GOT3 (cell line): ENCODE results near the gene UBE2O.

Experiments
- DNase-seq: peaks from one replicate; lab custom pipeline; 2025; ENCODE audit warnings: mixed read lengths; lab: John Stamatoyannopoulos, UW

UBE2O gene

DNA sequence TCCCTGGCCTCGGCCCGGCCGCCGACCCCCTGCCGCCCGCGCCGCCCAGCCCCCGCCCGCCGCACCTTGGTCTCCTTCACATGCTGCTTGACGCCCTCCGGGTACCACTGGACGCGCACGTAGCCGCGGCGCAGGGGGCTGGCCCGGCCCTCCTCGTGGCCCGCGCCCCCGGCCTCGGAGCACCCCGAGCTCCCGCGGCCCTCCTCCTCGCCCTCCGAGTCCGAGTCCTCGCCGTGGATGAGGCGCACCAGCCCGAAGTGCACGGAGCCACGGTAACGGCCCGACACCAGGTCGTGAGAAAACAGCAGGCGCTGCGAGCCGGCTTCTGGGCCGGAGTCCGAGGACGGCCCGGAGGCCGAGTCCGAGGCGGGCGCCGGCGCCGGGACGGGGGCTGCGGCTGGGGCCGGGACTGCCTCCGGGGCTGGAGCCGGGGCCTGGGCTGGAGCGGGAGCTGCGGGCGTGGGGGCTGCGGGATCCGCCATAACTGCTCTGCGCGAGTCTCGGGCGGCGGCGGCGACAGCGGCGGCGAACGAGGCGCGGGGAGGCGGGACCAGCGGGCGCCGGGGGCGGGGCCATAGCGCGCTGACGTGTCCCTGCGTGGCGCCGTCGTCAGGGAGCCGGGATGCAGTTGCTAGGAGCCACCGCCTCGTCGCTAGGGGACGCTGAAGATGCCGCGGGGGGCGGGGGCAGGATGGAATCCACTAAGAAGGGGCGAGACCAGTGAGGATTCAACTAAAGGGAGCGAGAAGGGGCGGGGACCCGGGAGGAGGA lies at the start of gene UBE2O:
Gene UBE2O (minus strand): TSS at position 493 of the 771 bp plus-strand sequence. CDS start 11 bp downstream, at position 482.
- peak; percentile 70 for DNase-seq

GRCh38 chr17:76501827-76502307 lies 48.9 kb upstream of the UBE2O start:
- no peak for DNase-seq

DNA sequence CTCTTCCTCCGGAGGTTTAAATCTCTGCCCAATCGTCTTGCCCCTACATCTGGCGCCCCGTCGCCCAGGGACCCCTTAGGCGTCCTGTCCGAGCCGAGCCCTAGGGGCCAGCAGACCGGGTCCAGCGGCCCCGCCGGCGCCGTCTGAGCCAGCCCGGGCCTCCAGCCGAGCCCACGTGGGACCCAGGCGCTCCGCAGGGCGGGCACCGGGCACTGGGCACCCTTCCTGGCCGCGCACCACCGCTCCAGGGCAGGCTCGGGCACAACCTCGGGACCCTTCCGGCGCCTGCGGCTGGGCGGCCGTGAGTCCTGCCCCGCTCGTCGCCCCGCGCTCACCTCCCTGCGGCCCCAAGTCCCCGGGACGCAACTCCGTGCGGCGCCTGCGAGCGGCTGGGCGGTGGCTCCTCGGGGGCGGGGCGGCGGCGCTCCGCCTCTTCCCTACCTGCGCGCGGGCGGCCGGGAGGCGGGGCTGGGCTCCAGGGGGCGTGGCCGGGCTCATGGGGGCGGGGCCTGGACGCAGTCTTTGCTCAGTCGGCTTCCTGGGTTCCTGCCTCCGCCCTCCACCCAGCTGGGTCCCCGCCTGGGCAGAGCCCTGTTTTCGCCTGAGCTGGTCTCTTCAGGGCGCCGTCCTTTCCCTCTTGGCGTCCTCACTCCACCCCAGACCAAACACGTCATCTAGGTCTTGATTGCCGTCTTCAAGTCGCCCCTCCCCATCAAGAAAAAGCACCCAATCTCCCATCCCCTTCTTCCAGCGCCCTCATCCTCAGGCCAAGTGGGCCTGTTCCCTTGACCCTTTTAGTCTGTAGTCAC lies 48.3 kb upstream of the UBE2O start, which contains the start of gene RHBDF2:
Gene RHBDF2 (minus strand): TSS at position 406 of the 809 bp plus-strand sequence. CDS start 19,899 bp downstream, outside the sequence.
- DNase-seq: peak; percentile 50

DNA sequence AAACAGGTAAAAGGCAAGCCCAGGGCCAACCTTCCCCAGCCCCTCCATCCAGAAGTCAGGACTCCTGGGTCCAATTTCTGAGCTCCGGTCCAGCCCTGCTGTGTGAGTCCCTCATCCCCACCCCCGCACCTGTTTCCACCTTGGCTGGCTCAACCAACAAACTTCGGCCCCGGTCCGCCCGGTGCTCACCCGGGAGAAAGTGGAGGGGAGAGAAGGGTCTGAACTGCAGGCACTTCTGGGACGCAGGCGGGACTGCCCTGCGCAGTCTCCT lies 47.7 kb upstream of the UBE2O start:
- no peak for DNase-seq

DNA sequence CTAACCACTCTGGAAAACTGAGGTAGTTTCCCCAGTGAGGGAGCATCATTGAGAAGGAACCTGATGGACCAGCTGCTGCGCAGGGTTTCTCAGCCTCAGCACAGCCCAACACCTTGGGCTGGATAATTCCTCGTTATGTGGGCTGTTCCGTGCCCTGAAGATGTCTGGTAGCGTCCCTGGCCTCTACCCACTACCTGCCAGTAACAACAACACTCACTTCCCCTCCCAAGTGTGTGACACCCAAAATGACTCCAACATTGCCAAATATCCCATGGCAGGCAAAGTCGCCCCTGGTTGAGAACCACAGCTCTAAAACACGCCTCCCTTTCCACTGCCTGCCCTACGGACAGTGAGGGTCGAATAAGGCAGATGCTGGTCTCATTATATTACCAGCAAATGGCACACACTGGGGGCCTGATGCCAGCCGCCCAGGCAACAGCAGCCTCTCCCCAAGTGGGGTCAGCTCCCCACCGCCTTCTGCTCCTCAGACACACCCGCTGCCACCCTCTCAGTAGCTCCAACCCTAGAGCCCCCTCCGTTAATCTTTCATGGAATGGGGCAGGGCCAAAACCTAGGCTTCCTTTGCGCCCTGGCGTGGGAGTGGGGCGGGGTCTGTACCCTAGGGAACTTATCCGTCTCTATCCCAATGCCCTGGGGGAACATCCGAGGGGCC lies 47.3 kb upstream of the UBE2O start:
- no peak for DNase-seq

- no peak for DNase-seq
Measured at GRCh38 chr17:76499267-76499667, 46.3 kb upstream of the UBE2O start.

DNA sequence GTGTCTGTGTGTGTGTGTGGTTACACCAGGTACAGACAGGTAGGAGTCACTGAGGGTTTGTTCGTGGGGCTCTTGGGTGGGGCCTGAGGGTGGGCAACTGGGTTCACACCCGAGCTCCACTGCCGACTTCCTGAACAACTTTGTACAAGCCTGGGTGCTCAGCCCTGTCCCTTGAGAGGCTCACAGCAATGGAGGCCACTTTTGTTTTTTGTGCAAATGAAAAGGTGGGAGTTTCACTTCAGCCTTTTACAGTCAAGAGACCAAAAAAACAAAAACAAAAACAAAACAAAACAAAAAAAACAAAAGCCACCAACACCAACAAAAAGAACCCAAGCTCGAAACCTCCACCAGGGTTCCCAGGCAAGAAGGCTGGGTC lies 45.9 kb upstream of the UBE2O start:
- DNase-seq: no peak

GRCh38 chr17:76497979-76498875 lies 45.3 kb upstream of the UBE2O start:
- DNase-seq: no peak

- no peak for DNase-seq
Measured at GRCh38 chr17:76497699-76497978, 44.7 kb upstream of the UBE2O start.

DNA sequence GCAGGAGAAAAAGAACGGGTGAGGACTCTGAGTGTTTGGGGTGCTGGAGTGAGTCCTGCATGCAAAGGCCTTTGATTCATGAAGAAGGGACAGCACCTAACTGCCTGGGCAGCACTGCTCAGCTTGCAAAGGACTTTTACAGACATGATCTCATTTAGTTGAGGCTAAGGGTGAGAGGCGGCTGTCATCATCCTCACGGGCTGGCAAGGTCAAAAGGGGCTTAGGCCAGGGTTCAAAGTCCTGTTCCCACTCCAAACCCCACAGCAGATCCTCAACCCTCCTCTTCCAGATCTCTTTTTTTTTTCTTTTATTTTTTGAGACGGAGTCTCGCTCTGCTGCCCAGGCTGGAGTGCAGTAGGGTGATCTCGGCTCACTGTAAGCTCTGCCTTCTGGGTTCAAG lies 43.5 kb upstream of the UBE2O start:
- no peak for DNase-seq

GRCh38 chr17:76495663-76496400 lies 42.9 kb upstream of the UBE2O start:
- no peak for DNase-seq

- no peak for DNase-seq
Measured at GRCh38 chr17:76493505-76494167, 40.7 kb upstream of the UBE2O start.

- no peak for DNase-seq
Measured at GRCh38 chr17:76492989-76493501, 40.1 kb upstream of the UBE2O start.

DNA sequence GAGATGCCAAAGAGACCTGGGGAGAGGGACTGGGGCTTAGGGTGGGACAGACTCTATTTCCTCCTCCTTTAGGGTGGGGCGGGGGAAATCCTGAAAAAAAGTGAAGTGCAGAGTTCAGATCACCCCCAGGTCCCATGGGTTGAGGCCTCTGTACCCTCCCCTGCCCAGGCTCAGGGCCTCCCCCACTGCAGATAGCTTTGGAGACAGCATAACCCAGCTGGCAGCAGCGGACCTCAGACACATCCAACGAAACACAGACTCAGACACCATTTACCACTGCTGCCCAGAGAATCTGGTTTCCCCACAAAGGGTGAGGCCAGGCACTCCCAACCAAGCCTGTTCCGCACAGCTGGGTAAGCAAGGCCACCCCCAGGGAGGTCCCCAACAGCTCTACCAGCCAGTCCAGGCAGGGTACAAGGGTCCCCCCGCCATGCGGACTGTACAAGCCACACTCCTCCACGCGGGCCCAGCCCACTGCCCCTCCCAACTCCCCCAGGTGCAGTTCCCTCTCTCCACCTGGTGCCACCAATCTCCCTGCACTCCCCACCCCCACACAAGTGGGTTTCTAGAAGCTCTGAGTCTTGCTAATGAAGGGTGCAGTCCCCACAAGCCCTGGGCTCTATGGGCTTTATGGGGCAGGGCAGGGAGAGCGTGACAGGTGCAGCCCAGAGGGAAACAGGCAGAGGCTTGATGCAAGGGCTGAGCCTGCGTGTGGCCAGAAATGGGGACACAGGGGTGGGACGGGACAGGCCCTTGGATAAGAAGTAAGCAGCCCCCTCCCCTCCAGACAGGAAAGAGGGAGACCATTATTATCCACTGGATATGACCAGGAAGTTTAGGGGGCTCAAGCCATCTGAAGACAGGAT lies 39.4 kb upstream of the UBE2O start:
- DNase-seq: no peak

DNA sequence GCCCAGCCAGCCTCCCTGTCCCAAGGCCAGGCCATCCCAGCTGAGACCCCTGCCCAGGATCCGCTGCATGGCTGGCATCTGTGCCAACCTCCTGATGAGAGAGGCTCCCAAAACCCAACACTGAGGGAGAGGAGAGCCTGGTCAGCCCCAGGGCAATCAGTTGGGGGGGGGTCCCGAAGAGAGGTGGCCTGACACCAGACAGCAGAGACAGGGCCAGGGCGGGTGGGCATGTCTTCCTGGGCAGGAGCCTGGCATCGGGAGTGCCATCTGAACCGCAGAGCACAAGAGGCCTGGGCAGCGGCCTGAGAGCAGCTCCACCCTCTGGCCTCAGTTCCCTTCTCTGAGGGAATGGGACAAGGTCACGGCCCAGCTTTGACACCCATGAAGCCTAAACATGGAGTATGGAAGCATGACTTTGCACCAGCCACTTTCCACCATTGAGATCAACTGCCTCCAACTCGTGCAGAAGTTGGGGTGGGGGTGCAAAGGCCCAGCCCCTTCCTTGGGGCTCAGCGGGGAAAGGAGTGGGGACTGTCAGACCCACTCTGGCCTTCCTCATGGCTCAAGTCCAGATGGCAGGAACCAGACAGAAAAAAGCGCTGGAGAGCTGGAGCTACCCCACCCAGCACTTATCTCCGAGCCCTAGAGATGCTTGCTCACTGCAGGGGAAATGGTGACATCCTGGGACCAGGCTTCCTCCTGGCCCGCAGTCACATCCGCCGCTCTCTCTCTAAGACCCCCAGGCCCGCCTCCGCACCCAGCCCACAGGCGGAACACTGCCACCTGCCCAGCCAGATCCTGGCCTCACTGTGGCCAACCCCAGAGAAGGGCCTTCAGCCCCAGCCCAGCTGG lies 38.5 kb upstream of the UBE2O start:
- no peak for DNase-seq

DNA sequence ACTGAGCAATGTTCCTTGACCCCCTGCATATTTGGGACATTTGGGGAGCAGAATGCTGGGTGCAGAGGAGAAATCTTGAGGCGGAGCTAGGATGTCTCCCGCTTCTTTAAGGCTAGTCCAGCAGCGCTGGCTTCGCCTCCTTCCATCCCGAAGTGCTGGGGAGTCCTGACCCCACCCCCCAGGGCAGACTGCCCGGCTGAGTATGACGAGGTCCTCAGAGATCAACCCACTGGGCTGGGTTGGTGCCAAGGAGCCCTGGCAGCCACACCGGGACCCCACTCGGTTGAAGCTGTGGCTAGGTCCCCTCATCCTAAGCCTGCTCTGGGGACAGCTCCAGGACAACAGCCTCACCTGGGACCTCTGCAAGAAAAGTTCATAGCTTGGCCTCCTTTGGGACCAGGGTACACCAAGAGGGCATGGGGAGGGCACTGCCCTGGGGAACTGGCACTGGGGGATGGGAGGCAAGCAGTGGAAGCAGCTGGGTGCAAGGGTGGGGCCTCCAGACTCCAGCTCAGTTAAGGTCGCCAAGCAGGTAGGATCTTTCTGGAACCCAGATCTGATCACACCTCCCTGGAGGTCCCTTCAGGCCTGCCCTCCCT lies 37.3 kb upstream of the UBE2O start:
- DNase-seq: no peak

- no peak for DNase-seq
Measured at GRCh38 chr17:76487451-76488192, 34.7 kb upstream of the UBE2O start.
